GM18907 (cell line): ENCODE results near the gene GOLGA6B.
A peak's percentile ranks its signal among the peaks of the same experiment; 100 is the strongest.
"Not testable (repeated sequence)": the region's sequence is repeated elsewhere in the genome, so short reads cannot be mapped to it uniquely, and the experiment has no call there.

Experiments used
- ATAC-seq: cut with Tn5 transposase; IDR thresholded peaks from one replicate; pipeline ENCODE4 v1.9.1; 2021; ENCODE audit warnings: mild to moderate bottlenecking, moderate library complexity; ENCODE audit not compliant: unreplicated experiment

Gene GOLGA6B

GRCh38 chr15:72663931-72664330 is 9.4 kb downstream of the GOLGA6B start:
- not testable (repeated sequence) for ATAC-seq

- not testable (repeated sequence) for ATAC-seq
Measured at GRCh38 chr15:72665706-72666105, 11.2 kb downstream of the GOLGA6B start.

- not testable (repeated sequence) for ATAC-seq
Measured at GRCh38 chr15:72669803-72670202, 15.3 kb downstream of the GOLGA6B start.

GRCh38 chr15:72670656-72671352 is 16.3 kb downstream of the GOLGA6B start:
- peak; percentile 74 for ATAC-seq

GRCh38 chr15:72671525-72671924 is 17.0 kb downstream of the GOLGA6B start:
- no peak for ATAC-seq

GRCh38 chr15:72676838-72677237 is 22.3 kb downstream of the GOLGA6B start:
- ATAC-seq = no peak

GRCh38 chr15:72680931-72681330 is 26.4 kb downstream of the GOLGA6B start:
- no peak for ATAC-seq

- ATAC-seq = no peak
Measured at GRCh38 chr15:72682772-72683171, 28.3 kb downstream of the GOLGA6B start.

GRCh38 chr15:72685301-72685924 is 30.9 kb downstream of the GOLGA6B start:
- ATAC-seq = peak; percentile 6

GRCh38 chr15:72685925-72686794 is 31.7 kb downstream of the GOLGA6B start, which contains the start of the genes BBS4 and HIGD2B:
Gene BBS4 (plus strand): TSS chr15:72686207. CDS start chr15:72686228, 21 bp downstream.
Gene HIGD2B (minus strand): TSS chr15:72686182. CDS start chr15:72676374, 9,808 bp downstream.
- peak; percentile 94 for ATAC-seq

- no peak for ATAC-seq
Measured at GRCh38 chr15:72688697-72689096, 34.2 kb downstream of the GOLGA6B start.

- no peak for ATAC-seq
Measured at GRCh38 chr15:72690938-72691337, 36.4 kb downstream of the GOLGA6B start.

- ATAC-seq = no peak
Measured at GRCh38 chr15:72698938-72699337, 44.4 kb downstream of the GOLGA6B start.

GRCh38 chr15:72700076-72700475 is 45.6 kb downstream of the GOLGA6B start:
- no peak for ATAC-seq

- ATAC-seq = no peak
Measured at GRCh38 chr15:72706266-72706665, 51.8 kb downstream of the GOLGA6B start.

- not testable (repeated sequence) for ATAC-seq
Measured at GRCh38 chr15:72708551-72709303, 54.2 kb downstream of the GOLGA6B start.
